ENCODE results near the gene SLC43A2.

Gene SLC43A2

GRCh38 chr17:1644493-1645206 is 16.0 kb upstream of the SLC43A2 start:
- H3K4me2 ChIP-seq = no peak overlapping the region

GRCh38 chr17:1643999-1644492 is 15.4 kb upstream of the SLC43A2 start:
- Histone ChIP-seq H3K4me2 (no peak overlapping the region), H3K4me1 (ENCODE audit: low read depth, poor library complexity, severe bottlenecking) (no peaks in the 10 kb centered on the region), H2AFZ (ENCODE audit: low read depth) (no peak overlapping the region), H4K20me1 (ENCODE audit: insufficient read depth) (no peaks in the 10 kb centered on the region), H3K27ac (no peak overlapping the region), H3K27me3 (ENCODE audit: insufficient read depth, low read depth) (no peaks in the 10 kb centered on the region), H3K9ac (no peak overlapping the region), H3K4me3 (IDR thresholded peaks at IDR 0.05; ENCODE audit: insufficient read depth, low read depth, low read length) (no peak overlapping the region), H3K79me2 (ENCODE audit: insufficient read depth, low read depth) (no peaks in the 10 kb centered on the region), H3K36me3 (ENCODE audit: insufficient read depth) (no peaks in the 10 kb centered on the region)
- no peak for TF ChIP-seq CTCF (conservative IDR thresholded peaks at IDR 0.05; ENCODE audit: low read depth, low read length)

More at GRCh38 chr17:1644493-1645206, 16.0 kb upstream of the SLC43A2 start:
- no peak overlapping the region for H3K4me3 ChIP-seq (IDR thresholded peaks at IDR 0.05; ENCODE audit: insufficient read depth, low read depth, low read length)
- H3K9ac ChIP-seq = no peak overlapping the region
- no peaks in the 10 kb centered on the region for H3K36me3 ChIP-seq (ENCODE audit: insufficient read depth)
- H3K4me1 ChIP-seq (ENCODE audit: low read depth, poor library complexity, severe bottlenecking) = no peaks in the 10 kb centered on the region
- no peaks in the 10 kb centered on the region for H3K79me2 ChIP-seq (ENCODE audit: insufficient read depth, low read depth)
- H2AFZ ChIP-seq (ENCODE audit: low read depth) = no peak overlapping the region
- no peak for TF ChIP-seq CTCF (conservative IDR thresholded peaks at IDR 0.05; ENCODE audit: low read depth, low read length)
- H4K20me1 ChIP-seq (ENCODE audit: insufficient read depth) = no peaks in the 10 kb centered on the region
- no peaks in the 10 kb centered on the region for H3K27me3 ChIP-seq (ENCODE audit: insufficient read depth, low read depth)
- H3K27ac ChIP-seq = no peak overlapping the region

- Histone ChIP-seq H4K20me1 (ENCODE audit: insufficient read depth) (no peaks in the 10 kb centered on the region), H3K36me3 (ENCODE audit: insufficient read depth) (no peaks in the 10 kb centered on the region), H2AFZ (ENCODE audit: low read depth) (no peak overlapping the region), H3K79me2 (ENCODE audit: insufficient read depth, low read depth) (no peaks in the 10 kb centered on the region), H3K4me1 (ENCODE audit: low read depth, poor library complexity, severe bottlenecking) (no peaks in the 10 kb centered on the region), H3K4me2 (no peak overlapping the region), H3K9ac (no peak overlapping the region), H3K27ac (no peak overlapping the region), H3K27me3 (ENCODE audit: insufficient read depth, low read depth) (no peaks in the 10 kb centered on the region), H3K4me3 (IDR thresholded peaks at IDR 0.05; ENCODE audit: insufficient read depth, low read depth, low read length) (no peak overlapping the region)
- TF ChIP-seq CTCF (conservative IDR thresholded peaks at IDR 0.05; ENCODE audit: low read depth, low read length) = no peak
Observed at GRCh38 chr17:1643293-1643998, 14.8 kb upstream of the SLC43A2 start.

GRCh38 chr17:1641065-1641403 is 12.4 kb upstream of the SLC43A2 start:
- TF ChIP-seq CTCF (conservative IDR thresholded peaks at IDR 0.05; ENCODE audit: low read depth, low read length) = no peak
- Histone ChIP-seq H3K27ac (no peak overlapping the region), H3K79me2 (ENCODE audit: insufficient read depth, low read depth) (no peaks in the 10 kb centered on the region), H3K4me2 (no peak overlapping the region), H4K20me1 (ENCODE audit: insufficient read depth) (no peaks in the 10 kb centered on the region), H3K4me1 (ENCODE audit: low read depth, poor library complexity, severe bottlenecking) (no peaks in the 10 kb centered on the region), H3K9ac (no peak overlapping the region), H3K27me3 (ENCODE audit: insufficient read depth, low read depth) (no peaks in the 10 kb centered on the region), H2AFZ (ENCODE audit: low read depth) (no peak overlapping the region), H3K4me3 (IDR thresholded peaks at IDR 0.05; ENCODE audit: insufficient read depth, low read depth, low read length) (no peak overlapping the region), H3K36me3 (ENCODE audit: insufficient read depth) (no peaks in the 10 kb centered on the region)
